ELR (cell line): Measurements from ENCODE around the gene SYNE1.
"Not testable (repeated sequence)": the region's sequence is repeated elsewhere in the genome, so short reads cannot be mapped to it uniquely, and the experiment has no call there.

Experiments used
- DNase-seq: peaks from one replicate; pipeline ENCODE4 v3.0.0-alpha.2; 2015; ENCODE audit warnings: low read depth

The SYNE1 gene

DNA sequence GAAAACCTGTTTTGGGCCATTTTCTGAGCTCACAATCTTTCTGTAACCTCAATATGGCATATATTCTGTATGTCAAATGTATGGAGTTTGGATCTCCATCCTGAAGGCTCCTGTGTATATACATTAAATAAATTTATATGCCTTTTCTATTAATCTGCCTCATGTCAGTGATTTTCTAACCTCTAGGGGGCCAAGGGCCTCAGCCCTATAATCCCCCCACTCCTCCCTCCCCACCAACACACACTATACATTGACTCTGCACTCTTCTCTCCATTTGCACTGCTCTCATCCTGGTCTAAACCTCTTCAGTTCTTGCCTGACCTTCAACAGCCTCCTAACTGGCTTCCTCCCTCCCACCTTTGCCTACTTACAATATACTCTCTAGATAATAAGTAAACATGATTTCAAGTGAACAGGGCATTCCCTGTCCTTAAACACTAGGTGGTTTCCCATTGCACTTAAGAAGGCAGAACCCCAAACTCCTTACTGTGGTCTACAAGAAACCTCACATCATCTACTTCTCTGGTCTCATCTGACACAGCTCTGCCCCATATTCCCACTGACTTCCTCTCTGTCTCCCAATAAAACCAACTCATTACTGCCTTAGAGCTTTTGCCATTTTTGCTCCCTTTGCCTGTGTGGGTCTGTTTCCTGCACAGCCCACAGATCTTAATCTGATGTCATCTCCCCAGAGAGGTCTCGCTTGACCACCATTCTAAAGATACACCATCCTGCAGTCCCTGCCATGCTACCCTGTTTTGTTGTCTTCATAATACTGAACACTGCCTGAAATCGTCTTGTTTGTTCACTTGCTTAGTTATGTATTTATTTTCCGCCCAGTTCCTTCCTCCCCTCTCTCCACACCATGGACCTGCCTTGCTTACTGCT, 213.7 kb downstream of the SYNE1 start:
- DNase-seq, result no peak

DNA sequence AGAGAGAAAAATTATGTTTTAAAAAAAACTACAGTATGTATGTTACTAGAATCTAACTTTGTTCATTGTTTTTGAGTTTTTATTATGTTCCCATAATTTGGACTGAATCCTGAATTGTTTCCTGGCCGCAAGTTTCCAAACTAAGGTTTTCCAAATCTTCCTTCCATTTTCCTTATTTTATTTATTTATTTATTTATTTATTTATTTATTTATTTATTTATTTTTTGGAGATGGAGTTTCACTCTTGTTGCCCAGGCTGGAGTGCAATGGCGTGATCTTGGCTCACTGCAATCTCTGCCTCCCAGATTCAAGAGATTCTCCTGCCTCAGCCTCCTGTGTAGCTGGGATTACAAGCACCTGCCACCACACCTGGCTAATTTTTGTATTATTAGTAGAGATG, 215.7 kb downstream of the SYNE1 start:
- not testable (repeated sequence) for DNase-seq

DNA sequence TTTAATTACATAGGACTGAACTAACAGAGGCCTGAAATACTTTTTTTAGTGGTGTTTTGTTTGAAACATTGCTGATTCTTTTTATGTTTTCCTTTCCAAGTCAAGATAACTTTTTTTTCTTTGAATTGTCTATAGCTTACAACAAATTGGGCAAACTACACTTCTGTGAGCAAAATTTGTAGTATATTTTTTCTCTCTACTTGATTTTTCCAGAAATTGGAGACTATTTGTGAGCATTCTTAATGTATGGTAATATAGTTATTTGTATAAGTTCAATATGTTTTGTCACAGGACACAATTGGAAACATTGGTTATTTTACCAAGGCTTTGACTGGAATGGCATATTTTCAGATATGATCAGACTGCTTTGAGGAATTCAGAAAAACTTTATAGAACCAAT, 216.5 kb downstream of the SYNE1 start:
- DNase-seq, result no peak

DNA sequence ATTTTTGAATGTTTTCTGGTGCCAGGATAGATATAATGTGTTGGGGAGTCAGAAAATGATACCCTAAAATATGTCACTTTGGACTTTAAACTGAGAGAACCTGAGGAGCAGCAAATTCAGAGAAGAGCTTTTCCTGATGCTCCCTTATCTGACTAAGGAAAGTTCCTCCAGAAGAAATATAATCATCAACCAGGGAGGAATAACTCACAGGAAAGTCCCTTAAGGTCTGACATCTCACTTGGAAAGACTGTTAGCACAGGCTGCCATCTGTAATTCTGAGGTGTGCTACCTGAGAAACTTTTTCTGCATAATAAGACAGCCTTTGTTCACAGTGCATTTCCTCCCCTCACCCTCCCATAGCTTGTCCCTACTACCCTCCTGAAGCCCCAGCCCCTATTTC, 218.6 kb downstream of the SYNE1 start:
- no peak for DNase-seq

DNA sequence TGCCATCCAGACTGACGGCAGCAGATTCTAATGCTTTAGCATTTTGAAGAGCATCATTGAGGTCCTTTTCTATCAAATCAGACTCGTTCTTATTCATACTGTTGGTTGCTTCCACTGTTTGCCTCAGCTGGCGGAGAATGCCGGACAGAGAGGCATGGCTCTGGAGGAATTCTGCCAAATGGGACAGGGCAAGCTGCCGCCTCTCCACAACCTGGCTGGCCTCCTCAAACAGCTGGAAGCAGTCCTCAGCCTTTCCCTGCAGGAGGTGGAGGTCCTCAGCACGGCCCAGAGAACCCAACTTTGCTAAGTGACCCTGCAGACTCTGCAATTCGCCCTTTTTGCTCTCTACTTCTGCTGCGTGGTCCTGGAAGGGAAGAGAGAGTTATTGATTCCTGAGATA, 220.5 kb downstream of the SYNE1 start:
- no peak for DNase-seq

DNA sequence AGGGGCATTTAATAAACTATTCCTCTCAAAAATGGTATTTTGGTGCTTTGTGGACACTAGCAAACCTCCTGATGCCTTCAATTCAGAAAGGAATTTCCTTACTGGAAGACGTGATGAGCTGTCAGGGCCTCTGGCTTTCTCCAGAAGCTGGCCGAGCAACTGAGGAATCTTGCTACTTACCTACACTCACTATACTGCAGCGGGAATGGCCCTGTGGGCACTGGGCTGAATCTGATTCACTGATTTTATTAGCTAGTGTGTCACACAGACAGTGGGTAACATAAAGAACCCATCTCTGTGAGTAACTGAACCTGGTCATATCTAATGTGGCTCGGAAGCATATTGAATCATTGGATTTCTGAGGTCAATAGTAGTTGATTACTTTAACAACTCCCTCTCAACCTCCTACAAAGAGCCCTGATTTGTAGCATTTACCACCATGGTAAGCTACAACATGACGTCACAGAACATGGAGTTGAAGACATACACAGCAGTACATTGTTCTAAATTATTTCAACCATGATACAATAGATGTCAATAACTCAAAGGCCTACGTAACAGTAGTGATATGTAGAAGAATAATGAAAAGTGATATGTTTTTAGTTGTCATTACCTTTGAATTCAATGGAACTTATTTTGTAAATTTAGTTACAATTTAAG, 232.1 kb downstream of the SYNE1 start:
- DNase-seq, result peak; percentile 16

DNA sequence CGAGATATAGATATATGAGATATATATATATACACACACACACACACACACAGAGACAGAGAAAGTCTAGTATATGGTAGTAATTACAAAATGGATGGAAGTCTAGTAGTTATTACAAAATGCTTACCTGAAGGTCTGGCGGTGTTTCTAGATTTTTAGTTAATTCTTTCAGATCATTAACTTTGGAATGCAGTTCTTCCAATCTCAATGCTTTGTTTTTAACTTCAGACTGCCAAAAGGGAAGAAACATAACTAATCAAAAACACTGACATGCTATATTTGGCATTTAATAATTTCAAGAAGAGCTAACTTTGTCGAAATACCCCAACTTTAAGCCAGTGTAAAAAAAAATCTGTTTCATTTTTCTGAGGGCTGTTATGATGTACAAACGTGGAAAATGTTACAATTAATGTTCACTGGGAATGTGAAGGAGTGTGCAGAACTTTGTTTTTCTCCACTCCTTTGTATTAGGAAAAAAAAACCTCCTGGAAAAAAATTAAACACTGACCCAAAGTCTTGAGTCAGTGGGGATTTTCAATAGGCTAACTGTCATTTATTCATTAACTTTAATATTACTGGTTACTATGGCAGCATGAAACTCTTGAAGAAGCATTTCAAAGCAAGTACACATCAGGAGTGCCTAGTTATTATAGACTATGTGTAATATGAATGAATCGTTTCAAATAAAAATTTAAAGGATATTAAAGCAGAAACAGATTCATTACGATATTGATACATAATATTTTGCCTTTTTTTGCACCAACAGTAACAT, 232.9 kb downstream of the SYNE1 start:
- DNase-seq, result no peak

DNA sequence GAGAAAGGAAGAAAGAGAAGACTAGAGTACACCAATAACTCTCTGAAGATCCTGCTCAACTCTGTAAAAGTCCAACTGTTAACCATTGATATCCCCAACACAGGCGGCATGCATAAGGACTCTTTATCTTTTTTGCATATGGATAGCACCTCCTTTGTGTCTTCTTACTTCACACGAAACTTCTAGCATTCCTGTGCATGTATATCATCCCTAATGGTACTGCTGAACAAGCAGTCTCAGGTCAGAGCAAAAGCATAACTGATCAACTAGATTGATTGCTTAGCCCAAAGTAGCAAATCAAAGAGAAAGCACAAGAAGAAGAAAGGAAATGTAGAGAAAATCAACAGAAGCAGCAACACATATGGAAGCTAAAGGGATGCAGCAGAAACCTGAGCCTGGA, 234.4 kb downstream of the SYNE1 start:
- no peak for DNase-seq

DNA sequence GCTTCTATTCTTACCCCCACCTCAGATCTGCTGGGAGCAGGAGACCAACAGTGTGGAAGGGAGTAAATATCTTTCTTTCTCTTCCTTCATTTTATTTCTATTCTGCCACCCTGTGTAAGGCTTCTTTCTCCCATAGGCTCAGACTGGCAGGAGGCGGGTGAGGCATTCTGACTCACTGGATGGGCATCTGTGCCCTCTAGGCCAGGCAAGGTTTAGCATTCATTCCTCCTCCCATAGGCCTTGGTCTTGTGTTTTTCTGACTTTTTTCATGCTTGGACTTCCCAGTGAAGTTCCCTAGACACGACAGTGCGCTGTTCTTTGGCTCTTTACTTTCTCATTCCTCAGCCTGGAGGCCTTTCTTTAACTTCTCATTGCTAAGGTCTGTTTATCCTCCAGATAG, 235.2 kb downstream of the SYNE1 start:
- DNase-seq, result peak; percentile 68

DNA sequence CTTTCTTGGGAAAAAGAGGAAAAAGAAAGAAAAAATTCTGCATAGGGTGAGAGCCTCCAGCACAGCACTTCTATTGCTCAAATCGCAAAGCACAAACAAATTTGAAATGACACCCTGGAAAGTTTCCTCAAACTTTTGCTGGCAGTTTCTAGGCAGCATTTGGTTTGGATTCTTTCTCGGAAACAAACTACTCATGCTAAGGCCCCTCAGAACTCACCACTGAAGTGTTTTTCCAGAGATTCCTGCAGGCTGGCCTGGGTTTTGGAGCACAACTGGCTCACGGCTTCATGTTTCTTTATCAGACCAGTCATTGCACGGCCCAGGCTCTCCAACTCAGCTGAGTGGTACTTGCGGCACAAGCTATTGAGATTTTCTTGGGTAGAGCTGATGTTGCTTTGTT, 237.8 kb downstream of the SYNE1 start:
- no peak for DNase-seq

DNA sequence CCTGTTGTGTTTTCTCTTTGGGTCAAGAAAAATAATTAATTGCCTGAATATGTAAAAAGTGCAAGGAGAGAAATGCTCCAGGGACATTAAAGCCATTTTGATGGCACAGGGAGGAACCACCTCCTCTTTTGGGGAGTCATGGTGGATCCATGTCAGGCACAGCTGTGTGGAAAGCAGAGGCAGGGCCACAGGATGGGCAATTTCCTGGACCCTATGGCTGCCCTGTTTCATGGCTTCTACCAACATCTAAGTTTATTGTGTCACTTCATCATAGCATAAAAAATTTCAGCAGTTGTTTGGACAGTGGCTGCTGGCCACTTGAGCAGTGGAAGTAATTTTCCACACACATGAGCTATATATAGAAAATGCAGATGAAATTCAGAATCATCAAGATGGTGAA, 238.2 kb downstream of the SYNE1 start:
- no peak for DNase-seq

DNA sequence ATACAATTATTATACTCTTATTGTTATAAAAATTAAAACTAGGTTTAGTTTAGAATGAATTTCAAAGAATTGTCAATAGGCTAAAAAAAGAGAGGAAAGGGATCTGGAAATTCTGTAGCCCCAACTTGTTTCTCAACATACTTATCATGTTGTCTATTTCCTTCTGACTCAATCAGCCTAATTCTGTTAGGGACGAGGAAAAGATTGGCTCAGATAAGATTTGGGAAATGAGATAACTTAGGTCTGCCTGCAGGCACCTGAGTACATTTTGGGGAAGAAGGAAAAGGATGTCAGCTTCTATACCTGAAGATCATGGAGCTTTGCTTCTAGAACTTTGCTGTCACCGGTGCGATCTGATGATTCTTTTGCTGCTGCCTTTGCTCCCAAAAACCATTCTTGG, 238.8 kb downstream of the SYNE1 start:
- no peak for DNase-seq

DNA sequence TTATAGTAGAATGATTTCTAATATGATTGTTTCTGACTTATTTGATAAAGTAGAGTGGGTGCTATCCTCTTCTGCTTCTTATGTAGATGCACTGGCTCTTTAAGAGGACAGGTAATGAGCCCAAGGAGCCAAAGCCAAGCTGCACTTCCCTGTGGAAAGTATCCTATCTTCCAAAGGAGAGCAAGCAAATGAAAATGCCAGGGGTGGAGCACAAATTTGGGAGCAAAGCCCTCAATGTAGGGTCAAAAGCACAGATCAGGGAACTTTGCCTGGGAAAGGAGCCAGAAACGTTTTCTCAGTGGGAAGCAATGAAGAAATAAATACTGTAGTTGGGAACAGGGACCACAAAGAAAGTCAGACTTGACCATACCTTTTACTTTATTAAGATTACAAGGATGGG, 242.9 kb downstream of the SYNE1 start:
- no peak for DNase-seq

DNA sequence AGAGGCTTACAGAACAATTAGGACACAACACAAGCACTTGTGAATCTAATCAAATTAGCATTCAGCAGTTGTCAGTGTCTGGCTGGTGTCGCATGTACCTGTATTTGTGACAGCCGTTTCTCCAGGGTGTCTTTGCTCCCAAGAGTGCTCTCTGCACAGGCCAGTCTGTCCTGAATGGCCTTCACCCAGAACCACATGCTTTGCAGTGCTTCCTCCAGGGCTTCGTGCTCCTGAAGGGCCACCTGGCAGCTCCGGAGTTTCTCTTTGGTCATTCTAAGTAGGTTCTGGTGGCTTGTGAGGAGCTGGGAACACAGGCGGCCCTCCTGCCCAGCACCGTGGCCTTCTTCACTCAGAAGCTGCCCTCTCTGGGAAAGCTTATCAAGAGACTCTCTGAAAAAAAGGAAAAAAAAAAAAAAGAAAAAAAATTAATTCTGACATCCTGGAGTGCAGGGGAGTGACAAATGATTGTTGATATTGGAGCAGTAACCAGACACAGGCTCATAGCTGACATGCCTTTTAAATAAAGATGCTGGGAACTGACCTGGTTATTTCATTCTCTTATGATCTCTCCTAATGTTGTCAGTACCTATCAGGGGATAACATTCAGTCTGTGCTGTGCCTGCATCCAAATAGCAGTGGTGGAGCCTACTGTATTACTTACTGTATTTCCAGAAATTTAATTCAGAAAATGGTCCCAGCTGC, 245.8 kb downstream of the SYNE1 start:
- no peak for DNase-seq

DNA sequence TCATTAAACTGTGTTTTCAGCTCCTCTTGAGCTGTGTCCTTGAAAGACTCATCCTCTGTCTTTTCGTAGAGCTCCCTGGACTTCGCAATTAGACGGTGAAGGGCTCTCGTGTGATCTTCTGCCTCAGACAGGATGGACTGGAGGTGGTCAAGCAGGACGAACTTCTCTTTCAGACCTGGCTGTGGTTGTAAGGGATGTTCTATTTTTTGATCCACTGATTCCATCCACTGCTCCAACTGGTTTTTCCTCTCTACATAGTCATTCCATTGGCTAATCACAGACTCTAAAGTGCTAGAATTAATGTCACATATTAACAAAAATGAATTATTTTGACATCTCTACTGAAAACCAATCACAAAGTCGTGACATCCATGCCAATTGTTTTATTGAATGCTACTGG, 250.1 kb downstream of the SYNE1 start:
- DNase-seq, result no peak

DNA sequence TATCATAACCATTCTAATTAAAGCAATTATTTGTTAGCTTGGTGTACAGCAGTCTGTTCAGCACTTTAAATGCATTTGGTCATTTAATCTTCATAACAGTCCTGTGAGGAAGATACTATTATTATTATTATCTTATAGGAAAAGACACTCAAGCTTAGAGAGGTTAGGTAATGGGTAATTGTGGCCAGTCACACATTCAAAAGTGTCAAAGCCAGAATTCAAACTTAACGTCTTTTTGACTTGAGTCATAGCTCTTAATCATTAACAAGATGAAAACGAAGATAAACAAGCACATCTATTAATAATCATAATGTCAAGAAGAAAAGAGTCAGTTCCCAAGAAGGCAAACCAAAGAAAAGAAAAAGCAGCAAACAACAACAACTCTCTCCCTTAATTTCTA, 251.0 kb downstream of the SYNE1 start:
- no peak for DNase-seq

DNA sequence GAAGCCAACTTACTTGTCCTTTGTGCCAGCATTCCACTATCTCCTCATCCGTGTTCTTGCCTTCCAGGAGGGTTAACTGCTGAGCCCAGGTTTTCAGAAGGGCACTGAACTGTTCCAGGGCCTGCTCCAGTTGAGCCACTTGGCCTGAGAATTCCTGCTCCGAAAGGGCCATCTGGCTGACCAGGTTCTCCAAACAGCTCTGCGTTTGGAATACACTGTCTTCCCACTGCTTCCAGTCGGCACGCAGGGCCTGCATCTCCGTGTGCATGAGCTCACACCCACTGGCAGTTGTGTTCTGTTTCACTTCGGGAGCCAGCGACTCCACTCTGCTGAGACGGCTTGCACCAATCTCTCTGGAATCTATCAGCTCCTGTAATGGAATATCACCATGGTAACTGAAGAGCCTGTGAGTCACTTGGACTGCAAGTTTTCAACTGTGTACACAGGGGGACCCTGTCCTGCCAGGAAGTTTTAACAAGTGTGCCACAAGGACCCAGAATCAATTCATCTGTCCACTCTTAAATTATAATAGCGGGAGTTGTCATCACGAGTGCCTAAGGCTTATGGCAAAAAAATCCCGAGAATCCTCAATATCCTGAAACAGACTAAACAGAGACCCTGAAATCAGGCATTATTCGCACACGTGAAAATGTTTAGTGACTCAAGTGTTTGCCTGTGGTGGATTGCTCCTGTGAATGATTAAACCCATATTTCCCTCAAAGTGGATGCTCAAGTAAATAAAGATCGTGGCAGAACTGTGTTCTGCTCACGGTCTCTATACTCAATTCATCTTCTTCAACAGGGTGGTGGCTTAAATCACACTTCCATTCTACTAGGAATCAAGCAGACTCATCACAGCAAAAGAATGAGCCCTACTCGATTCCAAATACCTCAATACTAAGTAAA, 255.9 kb downstream of the SYNE1 start:
- DNase-seq, result peak; percentile 94

DNA sequence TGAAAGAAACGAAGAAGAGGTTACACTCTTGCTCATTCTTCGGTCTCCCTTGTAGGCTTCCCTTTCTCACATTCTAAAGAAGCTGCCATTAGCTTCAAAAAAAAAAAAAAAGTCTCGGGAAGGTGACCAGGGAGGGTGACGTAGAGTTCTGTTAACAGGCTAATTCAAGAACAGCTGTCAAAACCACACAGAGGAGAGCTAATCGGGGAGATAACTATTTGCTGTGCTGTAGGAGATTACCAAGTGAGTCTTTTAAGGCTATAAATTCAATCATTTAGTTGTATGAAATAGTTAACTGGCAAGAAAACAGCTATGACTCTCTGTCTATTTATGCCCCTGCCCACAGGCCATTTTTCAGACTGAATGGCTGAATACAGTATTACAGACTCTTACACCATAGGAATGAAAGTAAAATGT, 256.8 kb downstream of the SYNE1 start:
- DNase-seq, result peak; percentile 70

DNA sequence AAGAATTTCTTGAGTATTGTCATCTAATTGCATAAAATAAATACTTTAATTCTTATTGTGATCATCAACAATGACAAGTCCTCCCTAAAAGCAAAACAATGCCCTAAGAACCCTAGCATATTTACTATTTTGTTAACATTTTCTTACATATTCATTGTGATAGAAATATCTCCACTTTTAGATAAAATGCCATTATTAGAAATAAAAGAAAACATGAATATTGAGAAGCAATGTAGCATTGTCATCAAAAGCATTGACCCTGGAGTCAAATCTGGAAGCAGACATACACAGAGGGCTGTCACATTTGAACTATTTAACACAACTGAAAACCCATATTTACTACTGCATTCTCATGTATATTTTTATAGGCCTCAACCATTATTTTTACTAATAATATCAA, 257.7 kb downstream of the SYNE1 start:
- no peak for DNase-seq

DNA sequence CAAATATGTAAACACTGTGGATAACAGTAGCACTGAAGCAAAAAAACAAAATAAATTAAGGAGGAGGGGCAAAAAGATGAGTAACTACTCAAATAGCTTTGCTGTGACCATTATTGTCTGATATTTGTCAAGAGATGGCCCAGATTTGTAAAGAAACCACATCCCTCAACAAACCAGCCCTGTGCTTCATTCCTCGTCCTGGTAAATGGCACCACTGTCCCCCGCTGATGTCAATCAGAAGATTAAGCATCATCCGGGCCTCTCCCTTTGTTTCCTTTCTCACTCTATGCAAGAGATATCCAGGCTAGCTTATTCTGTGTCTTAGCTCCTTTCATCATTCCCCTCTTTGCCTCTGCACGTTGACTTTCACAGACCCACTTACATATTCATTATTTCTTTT, 259.0 kb downstream of the SYNE1 start:
- DNase-seq, result peak; percentile 70

DNA sequence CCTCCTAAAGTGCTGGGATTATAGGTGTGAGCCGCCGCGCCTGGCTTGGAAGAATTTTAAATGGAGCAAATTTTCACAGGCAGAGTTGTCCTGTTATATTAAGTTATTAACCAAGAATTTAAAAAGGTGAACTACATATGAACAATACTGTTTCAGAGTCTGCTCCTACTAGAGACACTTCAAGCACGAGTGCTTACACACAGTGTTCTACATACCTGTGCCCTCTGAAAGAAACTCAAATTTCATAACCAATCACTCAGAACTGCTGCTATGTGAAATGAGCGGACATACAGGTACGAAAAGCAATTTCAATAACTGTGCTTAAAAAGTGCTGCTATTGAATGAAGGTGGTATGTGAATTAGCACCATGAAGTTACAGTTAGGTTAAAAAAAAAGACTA, 262.0 kb downstream of the SYNE1 start:
- DNase-seq, result no peak
